HG03159 (cell line): Measurements from ENCODE around the gene CNRIP1.

ENCODE experiments used
- ATAC-seq: cut with Tn5 transposase; IDR thresholded peaks from one replicate; pipeline ENCODE4 v1.9.1; 2021; ENCODE audit warnings: mild to moderate bottlenecking, moderate library complexity; ENCODE audit not compliant: unreplicated experiment

The CNRIP1 gene

DNA sequence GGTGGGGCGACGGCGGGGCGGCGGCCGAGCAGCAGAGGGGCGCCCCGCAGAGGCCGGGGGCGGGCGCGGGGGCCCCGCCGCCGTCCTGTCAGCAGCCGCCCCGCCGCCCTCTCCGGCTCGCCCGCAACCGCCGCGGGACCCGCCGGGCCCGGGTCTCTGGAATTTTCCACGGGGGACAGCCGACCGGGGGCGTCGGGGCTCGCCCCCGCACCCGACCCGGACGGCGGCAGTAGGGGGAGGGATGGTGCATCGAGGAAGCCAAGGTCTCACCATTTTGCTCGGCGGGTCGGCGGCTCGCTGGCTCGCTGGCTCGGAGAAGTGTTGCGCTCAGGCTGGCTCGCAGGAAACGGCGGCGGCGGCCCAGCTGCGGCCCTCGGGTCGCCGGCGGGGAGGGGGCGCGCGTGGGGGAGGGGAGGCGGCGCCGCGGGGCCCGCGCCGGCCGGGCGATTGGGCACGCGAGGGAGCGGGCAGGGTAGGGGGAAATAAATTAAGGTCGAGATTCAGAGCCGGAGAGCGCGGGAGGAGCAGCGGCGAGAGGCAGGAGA is 67.8 kb downstream of the CNRIP1 start:
- ATAC-seq = peak; percentile 10

DNA sequence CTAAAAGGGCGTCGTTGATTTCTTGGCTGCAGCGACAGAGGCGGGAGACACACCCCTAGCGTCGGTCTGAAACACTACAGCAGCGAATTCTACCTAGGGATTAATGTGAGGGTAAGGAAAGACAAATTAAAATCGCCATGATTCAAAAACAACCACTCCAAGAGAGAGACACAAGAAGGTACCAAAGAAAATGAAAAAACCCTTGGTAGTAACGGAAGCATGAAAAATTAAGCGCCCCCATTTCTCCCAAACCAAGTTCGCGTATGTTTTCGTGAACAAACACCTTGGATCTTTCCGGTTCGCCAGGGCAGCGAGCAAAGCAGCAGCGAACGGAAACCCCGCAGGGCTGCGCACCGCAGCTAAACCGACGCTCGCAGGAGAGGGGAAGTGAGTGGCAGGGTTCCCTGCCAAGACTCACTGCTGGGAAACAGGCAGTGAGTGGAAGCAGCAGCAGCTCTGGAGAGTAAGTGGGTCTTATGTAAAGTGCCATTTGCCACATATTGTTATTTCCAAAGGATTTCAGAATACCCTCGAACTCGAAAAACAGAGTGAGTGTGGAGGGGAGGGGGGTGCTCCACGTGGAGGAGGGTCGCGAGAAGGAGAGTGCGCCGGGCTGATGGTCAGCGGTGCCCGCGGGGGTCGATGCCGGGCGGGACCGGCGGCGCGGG is 68.4 kb downstream of the CNRIP1 start:
- ATAC-seq = peak; percentile 50

DNA sequence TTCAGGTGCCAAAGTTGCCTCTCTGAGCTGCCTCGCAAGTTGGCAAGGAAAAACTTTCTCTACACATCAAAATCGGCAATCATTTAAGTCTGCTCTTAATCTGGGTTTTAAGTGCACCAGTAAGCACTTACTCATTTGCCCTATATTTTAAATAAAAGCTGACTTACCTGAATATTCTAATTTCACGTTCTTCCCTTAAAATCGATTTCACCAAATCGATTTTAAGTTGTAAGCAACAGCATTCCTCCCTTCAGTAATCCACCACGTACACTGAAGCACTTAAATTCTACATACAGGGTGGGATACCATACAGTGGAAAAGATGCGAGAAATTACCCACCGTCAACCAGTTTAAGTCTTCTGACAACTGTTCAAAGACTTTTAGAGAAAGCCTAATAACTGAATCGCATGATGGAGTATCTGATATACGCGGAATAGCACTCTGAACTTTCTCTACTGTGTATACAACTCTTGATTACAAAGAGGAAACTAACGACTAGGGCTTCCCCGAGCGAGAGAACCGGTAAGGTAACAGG is 69.0 kb downstream of the CNRIP1 start:
- ATAC-seq = no peak

DNA sequence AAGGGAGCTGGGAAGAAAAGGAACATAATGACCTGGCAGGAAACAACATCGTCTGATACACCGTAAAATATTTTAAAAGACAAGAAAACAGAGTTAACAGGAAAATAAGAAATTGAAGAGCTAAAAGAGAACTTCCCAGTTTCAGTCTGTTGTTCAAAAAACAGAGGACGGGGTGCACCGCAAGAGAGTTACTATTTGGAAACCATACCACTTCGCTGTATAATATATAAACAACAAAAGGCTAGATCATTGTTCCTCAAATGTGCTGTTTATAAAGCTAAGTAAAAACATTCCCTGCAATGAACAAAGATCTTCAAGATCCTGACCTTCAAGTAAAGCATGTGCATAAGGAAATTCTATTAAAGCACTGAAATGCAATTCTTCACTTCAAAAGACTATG is 69.6 kb downstream of the CNRIP1 start:
- no peak for ATAC-seq

DNA sequence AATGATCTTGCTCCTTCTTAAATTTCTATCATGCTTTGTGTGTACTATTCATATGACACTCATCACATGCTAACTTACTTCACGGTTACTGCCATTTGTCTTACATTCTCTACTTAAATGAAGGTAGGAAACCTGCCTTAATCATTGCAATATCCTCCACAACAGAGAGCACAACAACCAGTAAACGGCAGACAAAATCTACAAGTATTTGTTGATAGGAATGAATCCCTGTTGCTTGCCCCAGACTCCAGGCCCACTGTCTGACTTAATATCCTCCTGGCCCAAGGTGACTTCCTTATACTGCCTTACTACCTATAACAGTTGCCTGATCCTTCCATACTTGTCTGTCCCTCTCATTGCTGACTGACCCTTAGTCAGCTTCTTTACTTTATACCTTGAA is 70.9 kb downstream of the CNRIP1 start:
- ATAC-seq = no peak

DNA sequence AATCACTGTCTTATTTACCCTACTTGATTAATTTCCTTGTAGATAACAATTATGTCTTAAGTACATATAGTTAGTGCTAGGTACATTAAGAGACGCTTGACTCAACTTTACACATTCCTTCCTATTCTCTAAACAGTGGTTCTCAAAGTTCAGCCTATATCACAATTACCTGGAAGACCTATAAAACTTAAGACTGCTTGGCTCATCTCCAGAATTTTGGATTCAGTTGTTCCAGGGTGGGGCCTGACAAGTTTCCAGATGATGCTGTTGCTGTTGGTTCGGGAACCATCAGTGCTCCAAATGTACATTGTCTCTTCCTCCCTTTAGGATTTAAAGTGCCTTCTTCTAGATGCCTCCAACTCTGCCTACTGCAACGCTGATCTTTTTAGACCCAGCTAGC is 71.4 kb downstream of the CNRIP1 start:
- no peak for ATAC-seq

DNA sequence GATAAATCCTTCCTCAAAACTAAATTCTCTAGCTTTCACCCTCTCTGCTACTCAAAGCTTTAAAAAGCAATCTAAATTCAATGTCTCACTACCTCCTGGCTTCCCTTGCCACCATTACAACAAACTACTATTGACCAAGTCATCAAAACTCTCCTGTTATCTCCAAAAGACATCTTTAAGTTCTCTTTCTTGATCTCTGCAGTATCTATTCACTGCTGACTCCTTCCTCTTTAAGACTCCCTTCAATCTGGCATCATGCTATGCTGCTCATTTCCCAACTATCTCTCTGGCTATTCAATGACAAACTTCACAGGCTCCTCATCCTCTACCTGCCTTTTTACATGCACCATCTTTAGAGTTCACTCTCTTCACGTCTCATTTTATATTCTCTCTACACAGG is 73.4 kb downstream of the CNRIP1 start:
- no peak for ATAC-seq

DNA sequence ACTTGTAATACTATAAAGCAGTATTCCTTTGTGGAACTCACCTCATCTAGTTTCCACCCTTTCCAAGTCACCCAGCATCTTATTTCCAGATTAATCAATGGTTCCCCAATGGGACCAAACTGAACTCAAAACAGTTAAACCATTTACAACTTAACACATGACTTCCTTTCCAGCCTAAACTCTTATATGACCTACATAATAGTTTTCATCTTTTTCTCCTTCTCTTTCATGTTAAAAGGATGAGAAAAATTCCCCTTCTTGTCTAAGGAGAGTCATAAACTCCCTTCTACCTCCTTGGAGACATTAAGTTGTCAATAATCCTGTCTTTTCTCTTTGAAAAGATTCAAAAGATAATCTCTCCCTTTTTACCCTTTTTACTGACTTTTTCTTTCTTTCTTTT is 74.1 kb downstream of the CNRIP1 start:
- no peak for ATAC-seq

DNA sequence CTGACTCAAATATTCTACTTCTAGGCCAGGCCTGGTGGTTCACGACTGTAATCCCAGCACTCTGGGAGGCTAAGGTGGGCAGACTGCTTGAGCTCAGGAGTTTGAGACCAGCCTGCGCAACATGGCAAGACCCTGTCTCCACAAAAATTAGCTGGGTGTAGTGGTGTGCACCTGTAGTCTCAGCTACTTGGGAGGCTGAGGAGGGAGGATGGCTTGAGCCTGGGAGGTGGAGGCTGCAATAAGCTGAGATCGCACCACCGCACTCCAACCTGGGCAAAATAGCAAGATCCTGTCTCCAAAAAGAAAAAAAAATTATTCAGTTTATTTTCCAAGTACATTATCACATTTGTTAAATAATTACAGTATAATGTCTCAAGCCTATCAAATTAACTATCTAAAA is 74.7 kb downstream of the CNRIP1 start:
- ATAC-seq = no peak

DNA sequence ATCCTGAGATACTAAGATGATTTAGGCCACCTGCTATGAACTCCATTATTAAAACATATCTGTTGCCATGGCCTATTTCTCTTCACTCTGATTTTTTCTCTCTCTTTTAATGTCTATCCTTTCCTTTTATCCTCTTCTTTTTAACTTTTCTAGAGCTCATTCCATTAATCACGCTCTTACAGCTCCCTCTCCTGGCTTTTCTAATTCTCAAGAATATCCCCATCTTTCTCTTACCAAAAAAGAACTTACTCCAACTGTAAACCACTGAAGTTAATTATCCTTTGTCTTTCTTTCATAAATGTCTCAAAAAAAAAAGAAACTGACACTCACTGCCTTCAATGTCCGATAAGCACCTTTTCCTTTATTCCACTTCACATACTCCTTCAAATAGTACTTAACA is 75.3 kb downstream of the CNRIP1 start:
- no peak for ATAC-seq
